HepG2 (cell line): Measurements from ENCODE around the gene IL1R1. TPM values are rescaled to one million over a fixed set of nuclear protein-coding genes. Genes with fewer than 3 reads are reported as not detected.
A peak's percentile ranks its signal among the peaks of the same experiment; 100 is the strongest.

Experiments
- AHDC1 ChIP-seq: sonication (generic); formaldehyde crosslinking; IDR thresholded peaks from 2 replicates; pipeline ENCODE4 v1.5.1; 2020; ENCODE audit warnings: mild to moderate bottlenecking, missing genetic modification reagents, borderline replicate concordance
- ASH2L ChIP-seq: fragments of 300-600, 200-600 bp; sonication (generic); IDR thresholded peaks from 2 replicates; pipeline ENCODE4 v1.7.0; 2017; ENCODE audit warnings: low read depth, mild to moderate bottlenecking, moderate library complexity, mixed read lengths, low read length; ENCODE audit not compliant: insufficient read length
- CHD2 ChIP-seq: IDR thresholded peaks from 2 replicates; pipeline ENCODE4 v1.6.1; 2011; ENCODE audit warnings: low read depth, low read length, improper control_type of control experiment
- DDIT3 ChIP-seq: sonication (generic); formaldehyde crosslinking; IDR thresholded peaks from 2 replicates; pipeline ENCODE4 v1.4.0; 2020; ENCODE audit warnings: mild to moderate bottlenecking, missing genetic modification reagents
- DMTF1 ChIP-seq: sonication (generic); formaldehyde crosslinking; IDR thresholded peaks from 2 replicates; pipeline ENCODE4 v1.4.0; 2020; ENCODE audit warnings: mild to moderate bottlenecking, missing genetic modification reagents
- DNMT3B ChIP-seq: conservative IDR thresholded peaks from 2 replicates; pipeline ENCODE4 v1.6.1; 2016; ENCODE audit warnings: missing biosample characterization, control low read depth
- FOXO1 ChIP-seq: sonication (generic); formaldehyde crosslinking; IDR thresholded peaks from 2 replicates; pipeline ENCODE4 v1.4.0; 2020; ENCODE audit warnings: missing genetic modification reagents
- JUN ChIP-seq: sonication (generic); formaldehyde crosslinking; IDR thresholded peaks from 2 replicates; pipeline ENCODE4 v1.4.0; 2020; ENCODE audit warnings: mild to moderate bottlenecking, missing genetic modification reagents
- KLF16 ChIP-seq, 2 experiments: sonication (generic) in 1 of 2; formaldehyde crosslinking in 1 of 2; IDR thresholded peaks; 2 replicates each; pipeline versions ENCODE4 v1.6.1 to v1.8.0; 2016 to 2023; ENCODE audit warnings: missing genetic modification reagents in 2 of 2, missing compliant biosample characterization in 1 of 2
- LBX2 ChIP-seq: sonication (generic); formaldehyde crosslinking; IDR thresholded peaks from 2 replicates; pipeline ENCODE4 v1.5.0; 2020; ENCODE audit warnings: missing genetic modification reagents, mild to moderate bottlenecking, borderline replicate concordance
- MAFG ChIP-seq: sonication (generic); formaldehyde crosslinking; IDR thresholded peaks from 2 replicates; pipeline ENCODE4 v1.5.1; 2020; ENCODE audit warnings: mild to moderate bottlenecking, missing genetic modification reagents
- MEF2D ChIP-seq: sonication (generic); formaldehyde crosslinking; IDR thresholded peaks from 2 replicates; pipeline ENCODE4 v1.5.1; 2020; ENCODE audit warnings: mild to moderate bottlenecking, missing genetic modification reagents
- MTF1 ChIP-seq: sonication (generic); formaldehyde crosslinking; IDR thresholded peaks from 2 replicates; pipeline ENCODE4 v1.5.0; 2020; ENCODE audit warnings: missing genetic modification reagents
- MXI1 ChIP-seq: IDR thresholded peaks from 3 replicates; pipeline ENCODE4 v1.6.1; 2012; ENCODE audit warnings: low read depth, low read length, inconsistent platforms, borderline replicate concordance
- NFYC ChIP-seq: IDR thresholded peaks from 2 replicates; pipeline ENCODE4 v1.6.1; 2016; ENCODE audit warnings: missing genetic modification reagents, missing compliant biosample characterization
- RARA ChIP-seq: IDR thresholded peaks from 2 replicates; pipeline ENCODE4 v1.6.1; 2016; ENCODE audit warnings: missing genetic modification reagents, missing compliant biosample characterization
- SRY ChIP-seq: sonication (generic); formaldehyde crosslinking; IDR thresholded peaks from 2 replicates; pipeline ENCODE4 v1.8.0; 2022; ENCODE audit warnings: mild to moderate bottlenecking, missing genetic modification reagents
- TCF7L2 ChIP-seq: IDR thresholded peaks from 2 replicates; pipeline ENCODE4 v1.6.1; 2011; ENCODE audit warnings: mild to moderate bottlenecking, low read depth, low read length, moderate library complexity
- ZMYM3 ChIP-seq: sonication (generic); formaldehyde crosslinking; IDR thresholded peaks from 2 replicates; pipeline ENCODE4 v1.5.1; 2020; ENCODE audit warnings: mild to moderate bottlenecking, missing genetic modification reagents
- ZNF331 ChIP-seq: sonication (generic); formaldehyde crosslinking; IDR thresholded peaks from 2 replicates; pipeline ENCODE4 v1.4.0; 2020; ENCODE audit warnings: missing genetic modification reagents
- ZNF616 ChIP-seq: sonication (generic); formaldehyde crosslinking; IDR thresholded peaks from 2 replicates; pipeline ENCODE4 v1.5.0; 2020; ENCODE audit warnings: low read depth, mild to moderate bottlenecking, missing genetic modification reagents
- ZNF670 ChIP-seq: sonication (generic); formaldehyde crosslinking; IDR thresholded peaks from 2 replicates; pipeline ENCODE4 v1.8.0; 2022; ENCODE audit warnings: mild to moderate bottlenecking, missing genetic modification reagents, borderline replicate concordance
- ZNF766 ChIP-seq: sonication (generic); formaldehyde crosslinking; IDR thresholded peaks from 2 replicates; pipeline ENCODE4 v1.5.0; 2020; ENCODE audit warnings: missing genetic modification reagents, borderline replicate concordance
- polyA plus RNA-seq, 8 experiments: library from polyadenylated mRNA; depleted of rRNA in 3 of 8; stranded (reverse) in 7 of 8; unstranded in 1 of 8; fragments of >200 nt; fragmentation: Illumina TruSeq in 4 of 8; extraction: Trizol in 4 of 8; gene quantifications; 2 replicates each; pipeline versions ENCODE4 v1.2.1 to v1.2.3, GENCODE V29; 2011 to 2016; ENCODE audit warnings: low read depth in 4 of 8, missing spikeins in 1 of 8, mixed read lengths in 1 of 8; ENCODE audit not compliant: insufficient read depth in 1 of 8
- total RNA-seq, 5 experiments: library from RNA; depleted of rRNA; stranded (reverse); fragments of >200 nt; fragmentation: Illumina TruSeq; extraction: Trizol; gene quantifications; 2 replicates each; pipeline ENCODE4 v1.2.3, GENCODE V29; 2016; ENCODE audit warnings: low read depth in 1 of 5

Gene IL1R1
- total and polyA plus RNA-seq, 2 of the 13 experiments (the other 11 are each of a cell fraction or from before 2014, with no cell fraction given), result 38.0 to 93.1 TPM

GRCh38 chr2:102190430-102191107 lies 48.0 kb downstream of the IL1R1 start (continued):
- TF ChIP-seq DNMT3B (CRISPR knock-in tag) (peak; percentile 21; the same call in 1 of the 2 replicates), NFYC (no peak), DDIT3 (no peak), RARA (CRISPR knock-in tag) (peak; percentile 59), MAFG (CRISPR knock-in tag) (no peak), DMTF1 (no peak), MEF2D (CRISPR knock-in tag) (peak; percentile 89), ZNF616 (CRISPR knock-in tag) (no peak), LBX2 (CRISPR knock-in tag) (no peak), MTF1 (CRISPR knock-in tag) (no peak), MXI1 (no peak), JUN (no peak), FOXO1 (no peak), SRY (CRISPR knock-in tag) (no peak), TCF7L2 (no peak), AHDC1 (CRISPR knock-in tag) (no peak; the same call in 1 of the 2 replicates), ZNF766 (CRISPR knock-in tag) (peak; percentile 98), ZMYM3 (CRISPR knock-in tag) (no peak), ZNF331 (peak; percentile 72; the same call in 1 of the 2 replicates), ASH2L (peak; percentile 70), CHD2 (no peak), ZNF670 (CRISPR knock-in tag) (no peak), KLF16 (CRISPR knock-in tag; IDR thresholded peaks at IDR 0.05) (peak in 1 of 2 experiments; percentile 66; a peak in 2 of 4 replicates)
